ENCODE results near the gene ADGRA3. TPM values are rescaled to one million over a fixed set of nuclear protein-coding genes. Genes with fewer than 3 reads are reported as not detected.

ADGRA3 gene
- total RNA-seq, 6 experiments from 2014 or later = 15.1 to 19.0 (median 17.7) TPM

DNA sequence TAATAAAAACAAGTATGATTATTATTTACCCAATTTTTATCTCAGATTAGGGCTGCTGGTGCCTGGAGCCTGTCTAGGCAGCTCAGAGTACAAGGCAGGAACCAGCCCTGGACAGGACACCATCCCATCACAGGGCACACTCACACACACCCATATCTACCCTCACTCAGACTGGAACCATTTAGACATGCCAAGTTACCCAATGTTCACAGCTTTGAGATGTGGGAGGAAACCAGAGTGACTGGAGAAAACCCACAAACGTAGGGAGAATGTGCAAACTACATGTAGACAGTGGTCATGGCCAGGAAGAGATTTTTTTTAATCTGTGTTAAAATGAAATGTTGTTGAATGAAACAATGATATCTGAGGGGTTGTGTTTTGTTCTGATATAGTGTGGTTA, 35.7 kb upstream of the ADGRA3 start:
- Mint-ChIP-seq H3K4me1 (ENCODE audit: low read depth) (no peaks in the 10 kb centered on the region), H3K4me3 (no peak overlapping the region), H3K27me3 (ENCODE audit: insufficient read depth) (no peaks in the 10 kb centered on the region; the same call in 1 of the 2 replicates), H3K9me3 (no peaks in the 10 kb centered on the region; the same call in 1 of the 2 replicates), H3K36me3 (ENCODE audit: low read depth) (no peaks in the 10 kb centered on the region), H3K27ac (no peak overlapping the region)
- no peak for DNase-seq
- TF ChIP-seq CTCF (IDR thresholded peaks at IDR 0.05) = no peak

DNA sequence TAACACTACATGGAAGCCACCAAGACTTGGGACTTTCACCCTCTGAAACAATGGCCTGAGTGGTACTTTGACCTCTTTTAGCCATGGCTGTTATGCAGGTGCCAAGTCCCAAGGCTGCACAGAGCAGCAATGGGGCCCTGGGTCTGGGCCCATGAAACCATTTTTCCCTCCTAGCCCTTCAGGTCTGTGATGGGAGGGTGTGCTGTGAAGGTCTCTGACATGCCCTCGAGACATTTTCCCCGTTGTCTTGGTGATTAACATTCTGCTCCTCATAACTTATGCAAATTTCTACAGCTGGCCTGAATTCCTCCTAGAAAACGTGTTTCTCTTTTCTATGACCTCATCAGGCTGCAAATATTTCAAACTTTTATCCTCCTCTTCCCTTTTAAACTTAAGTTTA, 30.4 kb upstream of the ADGRA3 start:
- Mint-ChIP-seq H3K4me1 (ENCODE audit: low read depth) (no peaks in the 10 kb centered on the region), H3K27ac (no peak overlapping the region), H3K27me3 (ENCODE audit: insufficient read depth) (no peaks in the 10 kb centered on the region; the same call in 1 of the 2 replicates), H3K36me3 (ENCODE audit: low read depth) (no peaks in the 10 kb centered on the region), H3K9me3 (no peaks in the 10 kb centered on the region; the same call in 1 of the 2 replicates), H3K4me3 (no peak overlapping the region)
- TF ChIP-seq CTCF (IDR thresholded peaks at IDR 0.05) = no peak
- no peak for DNase-seq

- H3K27me3 Mint-ChIP-seq (ENCODE audit: insufficient read depth) = peaks cover 1% of the 10 kb centered on the region; the same call in 1 of the 2 replicates
- H3K36me3 Mint-ChIP-seq (ENCODE audit: low read depth) = peaks cover 5% of the 10 kb centered on the region; the same call in 1 of the 2 replicates
- DNase-seq = no peak
- TF ChIP-seq CTCF (IDR thresholded peaks at IDR 0.05) = no peak
- peaks cover 7% of the 10 kb centered on the region; the same call in 1 of the 2 replicates for H3K9me3 Mint-ChIP-seq
- H3K27ac Mint-ChIP-seq = no peak overlapping the region
- H3K4me3 Mint-ChIP-seq = no peak overlapping the region
- H3K4me1 Mint-ChIP-seq (ENCODE audit: low read depth) = no peaks in the 10 kb centered on the region
Observed at GRCh38 chr4:22539251-22539650, 23.4 kb upstream of the ADGRA3 start.

GRCh38 chr4:22537864-22538263, 22.0 kb upstream of the ADGRA3 start:
- Mint-ChIP-seq H3K4me3 (no peak overlapping the region), H3K27ac (no peak overlapping the region), H3K4me1 (ENCODE audit: low read depth) (no peaks in the 10 kb centered on the region), H3K9me3 (peaks cover 15% of the 10 kb centered on the region; the same call in 1 of the 2 replicates), H3K36me3 (ENCODE audit: low read depth) (peaks cover 5% of the 10 kb centered on the region; the same call in 1 of the 2 replicates), H3K27me3 (ENCODE audit: insufficient read depth) (peaks cover 1% of the 10 kb centered on the region; the same call in 1 of the 2 replicates)
- no peak for TF ChIP-seq CTCF (IDR thresholded peaks at IDR 0.05)
- DNase-seq = no peak

DNA sequence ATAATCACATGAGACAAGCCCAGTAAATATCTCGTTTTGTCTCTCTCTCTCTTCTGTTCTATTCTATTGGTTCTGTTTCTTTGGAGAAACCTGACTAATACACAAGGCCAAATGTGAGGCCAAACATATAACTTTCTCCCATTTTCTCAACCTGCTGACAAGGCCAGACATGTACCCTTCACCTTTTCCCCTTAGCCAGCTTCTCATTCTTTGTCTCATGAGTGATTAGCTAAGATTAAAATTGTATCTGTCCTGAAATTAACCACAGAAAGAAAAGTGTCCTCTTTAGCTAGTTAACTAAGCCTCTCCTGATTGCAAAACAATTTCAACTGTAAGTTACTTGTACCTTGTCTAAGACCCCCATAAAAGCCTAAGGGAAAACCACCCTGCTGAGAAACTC, 18.5 kb upstream of the ADGRA3 start:
- TF ChIP-seq CTCF (IDR thresholded peaks at IDR 0.05) = no peak
- no peak overlapping the region for H3K4me3 Mint-ChIP-seq
- peaks cover 5% of the 10 kb centered on the region; the same call in 1 of the 2 replicates for H3K36me3 Mint-ChIP-seq (ENCODE audit: low read depth)
- H3K27me3 Mint-ChIP-seq (ENCODE audit: insufficient read depth) = peaks cover 1% of the 10 kb centered on the region; the same call in 1 of the 2 replicates
- no peaks in the 10 kb centered on the region for H3K4me1 Mint-ChIP-seq (ENCODE audit: low read depth)
- H3K9me3 Mint-ChIP-seq = peaks cover 15% of the 10 kb centered on the region; the same call in 1 of the 2 replicates
- H3K27ac Mint-ChIP-seq = no peak overlapping the region
- DNase-seq = no peak
